Gastrocnemius medialis (tissue), 4 donors: ENCODE data around the gene CMTM4.

Experiments
- CTCF ChIP-seq, 5 experiments: fragments of 450-650 bp in 3 of 5; fragments of 200-600 bp in 2 of 5; sonication (generic) in 2 of 5; IDR thresholded peaks in 4 of 5; conservative IDR thresholded peaks in 1 of 5; 1 replicate in 4 of 5; 2 replicates in 1 of 5; pipeline ENCODE4 v1.5.1; 2016 to 2019; ENCODE audit warnings: antibody characterized with exemption in 5 of 5, mild to moderate bottlenecking in 3 of 5, moderate library complexity in 3 of 5
- POLR2A ChIP-seq, 2 donors: fragments of 450-650 bp; IDR thresholded peaks; one replicate each; pipeline ENCODE4 v1.6.1; 2017; ENCODE audit warnings: antibody characterized with exemption in 2 of 2, mild to moderate bottlenecking in 2 of 2, moderate library complexity in 2 of 2

GRCh38 chr16:66568355-66568754 lies 128.2 kb downstream of the CMTM4 start:
- TF ChIP-seq POLR2A (IDR thresholded peaks at IDR 0.05) (no peak), CTCF (IDR thresholded peaks at IDR 0.05 in 4 of 5, conservative IDR thresholded peaks at IDR 0.05 in 1 of 5) (no peak)
